Activated T-cell treated with anti-CD3 and anti-CD28 coated beads for 24 hours (primary cell): ENCODE measurements around the gene OR5AU1.
"Not testable (repeated sequence)": the region's sequence is repeated elsewhere in the genome, so short reads cannot be mapped to it uniquely, and the experiment has no call there.

ENCODE experiments used
- DNase-seq: peaks from one replicate; pipeline ENCODE4 v3.0.0-alpha.2; 2020; ENCODE audit warnings: low read depth

The OR5AU1 gene

GRCh38 chr14:21171128-21171527, 15.3 kb upstream of the OR5AU1 start:
- no peak for DNase-seq

- no peak for DNase-seq
Observed at GRCh38 chr14:21169573-21169972, 13.7 kb upstream of the OR5AU1 start.

DNA sequence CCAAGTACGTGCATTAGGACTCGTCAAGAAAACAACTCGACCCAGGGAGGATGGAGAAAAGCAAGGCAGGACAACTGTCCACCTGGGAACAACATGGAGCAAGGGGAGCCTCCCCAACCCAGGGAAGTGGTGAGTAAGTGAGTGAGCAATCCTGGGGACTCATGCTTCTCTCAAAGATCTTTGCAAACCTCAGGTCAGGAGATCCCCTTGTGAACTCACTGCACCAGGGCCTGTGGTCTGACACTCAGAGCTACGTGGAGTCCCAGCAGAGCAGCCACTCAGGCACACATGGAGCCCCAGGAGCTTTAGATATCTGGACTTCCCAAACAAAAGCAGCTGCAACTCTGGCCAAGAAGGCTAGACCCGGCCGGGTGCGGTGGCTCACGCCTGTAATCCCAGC, 12.2 kb upstream of the OR5AU1 start:
- DNase-seq, result no peak

DNA sequence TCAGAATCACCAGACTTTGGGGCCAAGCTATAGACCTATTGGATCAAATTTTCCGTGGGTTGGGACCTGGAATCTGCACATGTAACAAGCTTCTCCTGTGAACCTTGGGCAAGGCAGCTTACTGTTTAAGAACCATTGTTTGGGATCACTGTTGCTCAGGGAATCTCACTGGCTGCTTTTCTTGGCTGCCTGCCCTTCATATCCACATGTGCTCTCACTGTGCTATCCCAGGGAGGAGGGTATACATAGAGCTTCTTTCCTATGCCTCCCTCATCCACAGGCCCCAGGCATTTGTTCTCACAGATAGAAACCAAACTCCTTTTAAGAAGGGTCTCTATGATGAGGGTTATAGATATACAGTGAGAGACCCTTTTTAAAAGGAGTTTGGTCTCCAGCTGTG, 9.8 kb upstream of the OR5AU1 start:
- DNase-seq, result not testable (repeated sequence)

GRCh38 chr14:21165002-21165605, 9.2 kb upstream of the OR5AU1 start:
- DNase-seq, result not testable (repeated sequence)

DNA sequence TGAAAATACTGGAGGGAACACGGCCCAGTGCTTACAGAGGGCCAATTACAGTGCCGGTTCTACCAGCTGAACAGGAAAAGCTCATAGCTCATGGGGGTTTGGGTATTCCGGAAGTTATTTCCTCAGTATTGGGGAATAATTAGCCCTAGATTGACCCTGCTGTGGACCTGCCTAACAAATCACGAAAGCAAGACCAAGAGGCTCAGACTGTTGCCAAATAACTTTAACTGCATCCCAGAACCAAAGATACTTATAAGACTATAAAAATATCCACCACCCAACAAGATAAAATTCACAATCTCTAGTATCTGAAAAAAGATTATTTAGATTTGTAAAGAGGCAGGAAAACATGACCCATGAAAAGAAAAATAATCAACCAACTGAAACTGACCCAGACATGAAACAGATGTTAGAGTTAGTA, 8.0 kb upstream of the OR5AU1 start:
- no peak for DNase-seq

- DNase-seq, result no peak
Observed at GRCh38 chr14:21162081-21162480, 6.2 kb upstream of the OR5AU1 start.

- no peak for DNase-seq
Observed at GRCh38 chr14:21160061-21160610, 4.3 kb upstream of the OR5AU1 start.

DNA sequence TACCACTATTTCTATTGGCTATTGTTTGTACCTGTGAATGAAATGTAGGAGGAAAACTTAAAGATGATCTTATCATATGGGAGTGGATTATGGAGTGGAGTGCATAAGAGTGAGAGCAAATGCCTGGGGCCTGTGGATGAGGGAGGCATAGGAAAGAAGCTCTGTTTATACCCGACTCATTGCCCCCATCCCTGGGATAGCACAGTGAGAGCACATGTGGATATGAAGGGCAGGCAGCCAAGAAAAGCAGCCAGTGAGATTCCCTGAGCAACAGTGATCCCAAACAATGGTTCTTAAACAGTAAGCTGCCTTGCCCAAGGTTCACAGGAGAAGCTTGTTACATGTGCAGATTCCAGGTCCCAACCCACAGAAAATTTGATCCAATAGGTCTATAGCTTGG, 2.3 kb upstream of the OR5AU1 start:
- not testable (repeated sequence) for DNase-seq

DNA sequence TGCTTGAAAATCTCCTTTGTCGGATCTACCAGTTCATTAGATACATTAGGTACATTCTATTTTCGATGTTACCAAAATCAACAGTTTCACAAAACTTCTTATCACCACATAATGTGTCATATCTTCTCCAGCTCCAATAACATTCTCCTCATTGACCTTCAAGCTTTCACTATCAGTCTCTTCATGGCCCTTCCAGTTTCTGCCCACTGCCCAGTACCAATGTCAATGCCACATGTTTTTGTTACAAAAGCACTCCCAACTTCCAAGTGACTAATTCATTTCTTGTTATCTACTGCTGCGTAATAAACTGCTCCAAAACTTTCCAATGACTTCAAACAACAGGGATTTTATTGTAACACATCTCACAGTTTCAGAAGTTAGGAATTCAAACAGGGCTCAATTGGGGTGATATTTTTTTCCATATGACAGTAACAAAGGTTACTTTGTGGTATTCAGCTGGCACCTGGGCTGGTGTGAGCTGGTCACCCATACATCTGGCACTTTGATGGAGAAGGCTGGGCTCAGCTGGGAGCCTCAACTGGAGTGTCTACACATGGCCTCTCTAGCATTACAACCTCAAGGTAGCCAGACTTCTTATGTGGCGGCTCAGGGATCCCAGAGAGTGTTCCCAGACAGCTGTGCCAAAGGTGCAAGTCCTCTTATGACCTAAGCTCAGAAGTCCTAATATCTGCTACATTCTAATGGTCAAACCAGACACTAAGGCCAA, 6.1 kb downstream of the OR5AU1 start:
- no peak for DNase-seq

- DNase-seq, result no peak
Observed at GRCh38 chr14:21145437-21145836, 10.4 kb downstream of the OR5AU1 start.

- DNase-seq, result no peak
Observed at GRCh38 chr14:21142357-21142756, 13.5 kb downstream of the OR5AU1 start.

GRCh38 chr14:21136024-21136423, 19.8 kb downstream of the OR5AU1 start:
- no peak for DNase-seq

DNA sequence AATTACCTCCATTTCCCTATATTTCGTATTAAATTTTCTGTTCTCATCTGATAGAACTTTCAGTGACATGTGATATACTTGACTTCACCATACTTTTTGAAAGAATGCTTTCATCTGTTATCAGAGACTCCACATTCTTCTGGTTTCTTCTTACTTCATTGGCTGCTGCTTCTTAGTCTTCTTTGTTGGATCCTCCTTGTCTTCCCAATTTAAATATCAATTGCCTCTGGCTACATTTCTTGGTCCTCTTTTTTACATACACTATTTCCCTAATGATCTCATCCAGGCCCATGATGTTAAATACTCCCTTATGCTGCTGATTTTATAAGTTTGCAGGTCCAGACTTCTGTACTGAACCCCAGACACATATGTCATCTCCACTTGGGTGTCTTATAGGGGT, 22.0 kb downstream of the OR5AU1 start:
- DNase-seq, result no peak

DNA sequence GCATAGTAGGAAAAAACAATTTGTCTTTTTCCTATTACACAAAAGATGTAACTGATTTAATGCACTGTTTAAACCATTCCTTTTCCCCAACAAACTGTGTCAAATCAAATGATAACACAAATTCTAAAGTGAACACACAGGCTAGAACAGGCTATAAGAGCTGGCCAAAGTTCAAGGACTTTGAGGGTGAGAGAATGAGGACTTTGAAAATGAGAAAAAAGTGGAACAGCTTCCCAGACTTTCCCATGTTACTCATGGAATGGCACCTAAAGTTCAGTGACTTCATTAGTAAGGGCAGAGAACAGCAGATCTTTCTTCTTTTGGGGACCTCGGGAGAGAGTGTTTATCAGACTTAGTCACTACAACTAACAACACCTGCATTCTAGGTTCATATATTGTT, 32.4 kb downstream of the OR5AU1 start:
- no peak for DNase-seq

- DNase-seq, result no peak
Observed at GRCh38 chr14:21121122-21121521, 34.7 kb downstream of the OR5AU1 start.

DNA sequence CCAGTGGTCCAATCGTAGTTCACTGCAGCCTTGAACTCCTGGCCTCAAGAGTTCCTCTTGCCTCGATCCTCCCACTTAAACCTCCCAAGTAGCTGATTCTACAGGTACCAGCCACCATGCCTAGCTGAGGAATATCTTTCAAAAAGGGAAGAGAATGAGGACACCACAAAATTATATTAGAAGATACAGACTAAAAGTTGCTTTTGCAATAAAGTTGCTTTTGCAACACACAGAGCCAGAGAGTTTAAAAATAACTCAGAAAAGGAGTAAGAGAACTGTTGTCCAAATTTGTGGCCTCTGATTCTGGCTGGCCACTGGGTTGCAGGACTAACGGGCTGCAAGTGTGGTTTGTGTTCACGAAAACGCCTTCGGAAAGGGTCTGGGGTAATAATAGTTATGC, 35.2 kb downstream of the OR5AU1 start:
- no peak for DNase-seq

DNA sequence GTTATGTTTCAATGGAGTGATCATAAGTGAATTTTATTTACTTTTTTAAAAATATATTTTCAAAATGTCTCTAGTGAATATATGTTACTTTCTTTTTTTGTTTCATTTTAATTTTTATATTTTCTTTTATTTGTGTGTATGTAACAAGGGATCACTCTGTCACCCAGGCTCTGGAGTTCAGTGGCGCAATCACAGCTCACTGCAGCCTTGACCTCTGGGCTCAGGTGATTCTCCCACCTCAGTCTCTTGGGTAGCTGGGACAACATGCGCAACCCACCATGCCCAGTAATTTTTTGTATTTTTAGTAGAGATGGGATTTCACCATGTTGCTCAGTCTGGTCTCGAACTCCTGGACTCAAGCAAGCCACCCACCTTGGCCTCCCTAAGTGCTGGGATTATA, 36.9 kb downstream of the OR5AU1 start:
- DNase-seq, result no peak

- no peak for DNase-seq
Observed at GRCh38 chr14:21113369-21113768, 42.5 kb downstream of the OR5AU1 start.

GRCh38 chr14:21112255-21112654, 43.6 kb downstream of the OR5AU1 start:
- no peak for DNase-seq

DNA sequence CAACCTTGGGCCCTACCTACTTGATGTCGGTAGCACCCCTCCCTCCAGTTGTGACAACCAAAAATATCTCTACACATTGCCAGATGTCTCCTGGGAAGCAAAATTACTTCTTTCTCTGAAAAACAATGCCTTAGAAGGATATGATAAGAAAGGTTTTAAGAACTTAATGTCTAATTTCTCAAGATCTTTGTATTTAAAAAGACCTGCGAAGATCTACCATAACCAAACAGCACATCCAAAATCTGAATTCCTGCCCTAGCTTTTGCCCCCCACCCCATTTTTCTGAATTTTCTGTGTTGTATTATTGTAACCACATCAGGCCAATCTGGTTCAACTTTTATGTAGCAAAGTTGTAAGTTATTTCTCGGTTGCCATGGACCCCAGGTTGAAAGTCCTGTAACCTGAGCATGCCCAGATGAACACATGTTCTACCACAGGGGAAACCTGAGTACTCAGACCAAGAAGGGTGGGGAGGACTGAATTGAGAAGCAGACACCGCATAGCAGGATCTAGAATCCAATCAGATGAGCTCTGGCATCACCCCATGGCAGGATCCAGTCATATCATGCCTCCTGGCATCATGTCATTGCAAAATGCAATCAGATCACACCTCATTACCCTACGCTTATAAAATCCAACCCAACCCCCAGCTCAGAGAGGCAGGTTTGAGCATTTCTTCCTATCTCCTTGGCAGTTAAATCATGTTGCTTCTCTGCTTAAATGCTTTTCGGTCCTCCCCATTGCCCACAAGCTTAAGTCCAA, 46.3 kb downstream of the OR5AU1 start:
- no peak for DNase-seq

- no peak for DNase-seq
Observed at GRCh38 chr14:21108791-21109190, 47.1 kb downstream of the OR5AU1 start.

DNA sequence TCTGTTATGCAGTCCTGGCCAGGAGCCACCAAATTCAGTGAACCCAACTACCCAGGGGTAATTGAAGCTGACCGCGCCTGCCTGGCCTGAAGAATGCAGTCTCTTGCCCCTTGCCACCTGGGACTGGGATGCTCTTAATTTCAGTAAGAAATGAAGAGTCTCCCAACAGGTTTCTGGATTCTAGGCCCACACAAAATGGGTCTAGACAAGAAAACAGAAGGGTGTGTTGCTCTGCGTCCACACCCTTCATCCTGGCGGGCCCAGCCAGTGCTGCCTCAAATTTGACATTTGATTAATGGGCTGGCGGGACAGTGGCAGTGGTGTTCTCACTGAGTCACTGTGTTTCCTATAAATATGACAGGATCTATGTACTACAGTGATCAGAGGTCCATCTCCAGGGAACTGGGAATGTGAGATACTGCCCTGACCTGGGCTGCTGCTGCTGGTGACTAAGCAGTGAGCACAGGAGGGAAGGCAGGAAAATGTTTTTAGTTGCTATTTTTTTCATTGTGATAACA, 48.5 kb downstream of the OR5AU1 start:
- no peak for DNase-seq
